Left cardiac atrium (tissue), 4 donors: ENCODE measurements around the gene BCAR3. TPM values are rescaled to one million over a fixed set of nuclear protein-coding genes. Genes with fewer than 3 reads are reported as not detected.
A peak's percentile ranks its signal among the peaks of the same experiment; 100 is the strongest.
"Not testable (repeated sequence)": the region's sequence is repeated elsewhere in the genome, so short reads cannot be mapped to it uniquely, and the experiment has no call there.

Experiments
- ATAC-seq, 2 donors: fragments of 200-7000 bp; cut with Tn5 transposase; one replicate each; pipeline ENCODE4 v1.9.1; 2020; ENCODE audit warnings: mild to moderate bottlenecking in 2 of 2, moderate library complexity in 2 of 2
- DNase-seq: peaks from one replicate; pipeline ENCODE4 v3.0.0-alpha.2; 2020
- intact Hi-C, 2 donors: fragments of 100-400 bp; cut with DNase I; formaldehyde crosslinking; loops; one replicate each; pipeline versions ENCODE4 v1.14.1 to v1.15.1; 2022 to 2023
- total RNA-seq, 2 donors: library from RNA; stranded (reverse); fragmentation: NEBNext Ultra II Directional; extraction: Animal tissue kit (Norgen Biotek cat#: 25700); gene quantifications; one replicate each; pipeline ENCODE4 v1.2.1, GENCODE V29; 2021
- donor health status: DM: no; HTN: yes; CAD: no.
- donor health status: DM: no; HTN: yes; CAD: no; lungs with severe emphysema.
- donor health status: DM: yes; HTN: yes; CAD: no.
- donor health status: Dilated cardiomyopathy.

BCAR3 gene
- total RNA-seq, 2 donors from 2014 or later, result 12.4 to 17.5 TPM

DNA sequence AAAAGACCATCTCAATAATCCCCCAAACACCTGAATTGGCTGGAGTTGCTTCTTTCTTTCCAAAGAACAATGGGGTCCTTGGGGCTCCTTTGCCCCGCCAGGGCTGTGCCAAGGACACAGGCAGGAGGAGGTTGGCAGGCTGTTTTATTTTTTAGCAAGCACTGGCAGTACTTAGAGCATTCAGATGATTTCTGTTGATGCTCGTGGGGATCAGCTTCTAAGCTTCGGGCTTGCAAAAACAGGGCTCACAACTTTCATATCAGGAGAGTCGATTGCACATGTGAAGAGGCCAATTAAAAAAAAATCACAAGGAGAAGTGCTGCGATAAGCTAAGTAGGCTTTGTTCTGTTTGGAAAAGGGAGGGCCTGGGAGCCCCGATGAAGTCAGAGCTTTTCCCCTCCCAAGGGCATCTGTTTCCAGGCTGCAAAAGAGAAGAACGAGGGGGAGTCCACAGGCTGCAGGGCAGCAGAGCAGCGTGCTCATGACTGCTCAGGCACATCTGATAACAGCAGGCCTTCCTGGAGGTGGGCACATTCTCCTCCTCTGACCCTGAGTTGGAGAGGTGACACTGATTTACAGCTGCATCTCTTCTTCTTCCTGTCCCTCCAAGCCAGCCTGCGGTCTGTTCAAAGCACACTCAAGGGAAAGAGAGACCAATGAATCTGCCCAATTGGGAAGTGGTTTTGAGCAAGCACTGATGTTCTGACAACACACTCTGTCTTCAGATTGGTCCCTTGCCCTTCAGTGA, 27.3 kb upstream of the BCAR3 start:
- intact Hi-C loops, result no loop called here
- ATAC-seq (peak; percentile 86 to 87), DNase-seq (peak; percentile 57)

DNA sequence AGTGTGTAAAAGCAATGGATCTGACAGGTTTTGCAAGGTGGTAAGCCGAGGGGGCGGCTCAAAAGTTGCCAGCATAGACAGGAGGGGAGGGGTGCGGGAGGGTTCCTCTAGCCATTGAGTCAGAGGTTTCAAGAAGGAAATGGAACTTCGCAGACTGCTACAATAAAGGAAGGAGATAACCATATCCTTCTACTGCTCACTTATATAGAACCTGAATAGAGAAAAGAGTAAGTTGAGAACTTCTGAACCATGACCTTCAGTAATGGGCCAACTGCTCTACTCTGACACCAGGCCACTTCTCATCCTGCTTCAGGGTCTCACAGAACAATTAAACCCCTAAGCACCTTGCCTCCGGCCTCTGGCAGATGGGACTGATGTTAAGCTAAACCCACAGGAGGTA, 26.3 kb upstream of the BCAR3 start:
- DNase-seq (no peak), ATAC-seq (no peak)
- intact Hi-C loops, result no loop called here

DNA sequence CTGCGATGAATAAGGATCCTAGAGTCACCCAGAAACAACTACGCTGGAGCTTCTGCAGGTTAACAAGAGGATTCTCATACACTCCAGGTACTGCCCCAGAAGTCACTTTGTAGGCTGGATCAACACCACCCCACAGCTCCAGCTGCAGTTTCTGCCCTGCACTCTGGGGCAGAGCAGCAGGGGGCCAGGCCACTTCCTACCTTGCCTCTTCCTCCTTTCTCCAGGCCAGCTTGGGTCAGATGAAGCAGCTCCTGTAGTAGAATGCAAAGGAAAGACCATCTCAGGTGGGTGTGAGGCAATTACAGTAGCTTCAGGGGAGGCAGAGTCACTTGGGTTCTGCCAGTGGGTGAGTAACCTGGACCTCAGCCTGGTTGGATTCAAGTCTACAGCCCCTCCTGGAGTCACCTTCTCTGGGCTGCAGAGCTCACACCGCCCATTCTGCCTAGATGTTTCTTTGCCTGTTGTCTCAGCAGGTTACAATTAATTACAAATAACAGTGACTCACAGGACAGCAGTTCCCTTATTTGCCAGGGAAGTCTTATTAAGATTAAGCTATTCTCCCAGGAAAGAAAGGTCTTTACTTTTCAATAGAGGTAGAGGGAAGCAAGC, 24.4 kb upstream of the BCAR3 start:
- intact Hi-C loops, result no loop called here
- ATAC-seq (no peak), DNase-seq (no peak)

DNA sequence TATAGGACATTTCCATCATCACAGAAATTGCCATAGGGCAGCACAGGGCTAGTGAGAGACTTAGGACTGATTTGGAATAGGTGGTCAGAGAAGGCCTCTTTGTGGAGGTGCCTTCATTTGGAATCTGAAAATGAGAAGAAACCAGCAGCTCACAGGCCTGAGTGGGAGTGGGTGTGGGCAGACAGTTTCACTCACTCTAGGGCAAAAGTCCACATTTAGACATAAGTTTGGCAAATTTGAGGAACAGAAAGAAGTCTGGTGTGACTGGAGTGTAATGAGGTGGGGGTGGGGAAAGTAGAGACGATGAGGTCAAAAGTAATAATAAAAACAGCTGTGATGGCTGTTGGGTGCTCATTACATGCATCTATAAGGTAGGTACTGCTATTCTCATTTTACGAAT, 22.4 kb upstream of the BCAR3 start:
- intact Hi-C loops, result no loop called here
- no peak for DNase-seq
- no peak for ATAC-seq

DNA sequence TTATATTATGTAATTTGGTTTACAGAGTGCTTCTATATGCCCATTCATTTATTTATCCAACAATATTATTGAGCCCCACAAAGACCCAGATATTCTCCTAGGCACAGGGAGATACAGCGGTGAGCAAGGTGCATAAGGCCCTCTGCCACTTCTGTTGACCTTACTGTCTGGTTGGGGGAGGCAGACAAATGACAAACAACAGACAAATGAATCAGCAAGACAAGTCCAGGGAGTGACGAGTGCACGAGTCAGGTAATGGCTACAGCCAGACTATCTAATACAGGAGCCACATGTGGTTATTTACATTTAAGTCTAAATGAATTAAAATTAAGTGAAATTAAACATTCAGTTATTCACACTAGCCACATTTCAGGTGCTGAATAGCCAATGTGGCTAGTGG, 22.0 kb upstream of the BCAR3 start:
- DNase-seq (no peak), ATAC-seq (no peak)
- intact Hi-C loops, result no loop called here

DNA sequence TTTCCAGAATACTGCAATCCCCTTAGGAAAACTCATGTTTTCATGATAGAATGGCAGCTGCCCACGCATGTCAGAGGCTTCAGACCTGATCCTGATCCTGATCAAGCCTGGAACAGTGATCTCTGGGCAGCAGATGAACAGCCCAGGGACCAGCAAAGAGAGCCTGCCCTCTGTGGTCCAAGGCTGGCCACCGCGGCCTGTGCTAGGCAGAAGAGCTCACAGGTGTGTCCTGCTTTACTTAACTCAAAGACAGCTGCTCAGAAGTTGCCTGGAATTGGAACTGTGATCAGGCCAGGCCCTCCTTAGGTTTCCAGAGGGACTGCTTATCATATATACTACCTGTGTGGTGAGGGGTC, 21.2 kb upstream of the BCAR3 start:
- no peak for DNase-seq
- intact Hi-C loops, result no loop called here
- ATAC-seq, result peak; percentile 3 to 10

DNA sequence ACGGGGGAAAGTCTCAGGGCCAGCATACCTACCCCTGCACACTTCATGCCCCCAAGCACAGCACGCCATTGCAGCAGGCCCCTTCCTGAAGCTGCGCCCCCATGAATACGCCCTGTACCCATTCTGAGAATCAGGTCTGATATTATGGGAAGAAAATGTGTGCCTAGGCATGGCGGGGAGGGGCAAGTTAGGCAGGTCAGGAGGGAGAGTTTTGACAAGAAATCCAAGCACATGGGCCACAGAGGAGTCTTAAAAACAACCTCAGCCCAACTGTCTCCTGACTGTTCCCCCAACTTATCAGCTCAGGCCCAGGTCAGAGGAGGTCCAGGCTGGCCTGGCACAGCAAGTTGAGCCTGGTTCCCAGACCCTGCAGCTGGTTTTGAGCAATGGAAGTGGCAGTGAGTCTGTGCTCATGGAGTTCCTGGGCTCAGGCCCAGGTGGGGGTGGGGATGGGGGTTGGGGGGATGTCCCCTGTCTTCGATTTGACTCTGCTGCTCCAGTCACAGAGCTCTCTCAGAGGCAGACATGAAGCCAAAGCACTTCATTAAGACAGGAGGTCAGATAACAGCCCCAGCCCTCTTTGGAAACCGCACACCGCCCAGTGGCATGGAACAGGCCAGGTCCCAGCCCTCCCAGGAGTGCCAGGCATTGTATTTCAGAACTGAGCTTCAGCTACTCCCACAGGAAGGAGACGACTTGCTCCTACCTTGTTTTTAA, 20.6 kb upstream of the BCAR3 start:
- ATAC-seq, result peak; percentile 82 to 86
- peak; percentile 61 for DNase-seq
- intact Hi-C loops, result no loop called here

DNA sequence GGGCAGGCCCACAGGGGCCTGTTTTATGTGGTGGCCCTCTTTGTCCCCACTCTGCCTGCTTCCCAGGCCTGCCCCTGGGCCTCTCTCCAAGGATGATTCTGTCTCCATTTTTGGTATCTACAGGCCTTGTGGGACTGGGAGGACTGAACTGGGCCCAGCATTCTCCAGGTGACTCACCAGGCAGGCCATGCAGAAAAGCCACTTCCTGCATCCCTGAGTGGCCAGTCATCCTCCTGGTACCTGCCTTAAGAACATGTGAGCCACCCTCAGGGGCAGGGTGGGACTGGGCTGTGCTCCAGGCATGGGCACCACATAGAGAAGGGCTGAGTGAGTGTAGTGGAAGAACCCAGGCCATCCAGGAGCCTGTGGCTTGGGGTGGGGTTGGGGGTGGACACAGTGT, 20.0 kb upstream of the BCAR3 start:
- intact Hi-C loops, result no loop called here
- DNase-seq, result no peak
- peak in 1 of 2 donors; percentile 81 for ATAC-seq

DNA sequence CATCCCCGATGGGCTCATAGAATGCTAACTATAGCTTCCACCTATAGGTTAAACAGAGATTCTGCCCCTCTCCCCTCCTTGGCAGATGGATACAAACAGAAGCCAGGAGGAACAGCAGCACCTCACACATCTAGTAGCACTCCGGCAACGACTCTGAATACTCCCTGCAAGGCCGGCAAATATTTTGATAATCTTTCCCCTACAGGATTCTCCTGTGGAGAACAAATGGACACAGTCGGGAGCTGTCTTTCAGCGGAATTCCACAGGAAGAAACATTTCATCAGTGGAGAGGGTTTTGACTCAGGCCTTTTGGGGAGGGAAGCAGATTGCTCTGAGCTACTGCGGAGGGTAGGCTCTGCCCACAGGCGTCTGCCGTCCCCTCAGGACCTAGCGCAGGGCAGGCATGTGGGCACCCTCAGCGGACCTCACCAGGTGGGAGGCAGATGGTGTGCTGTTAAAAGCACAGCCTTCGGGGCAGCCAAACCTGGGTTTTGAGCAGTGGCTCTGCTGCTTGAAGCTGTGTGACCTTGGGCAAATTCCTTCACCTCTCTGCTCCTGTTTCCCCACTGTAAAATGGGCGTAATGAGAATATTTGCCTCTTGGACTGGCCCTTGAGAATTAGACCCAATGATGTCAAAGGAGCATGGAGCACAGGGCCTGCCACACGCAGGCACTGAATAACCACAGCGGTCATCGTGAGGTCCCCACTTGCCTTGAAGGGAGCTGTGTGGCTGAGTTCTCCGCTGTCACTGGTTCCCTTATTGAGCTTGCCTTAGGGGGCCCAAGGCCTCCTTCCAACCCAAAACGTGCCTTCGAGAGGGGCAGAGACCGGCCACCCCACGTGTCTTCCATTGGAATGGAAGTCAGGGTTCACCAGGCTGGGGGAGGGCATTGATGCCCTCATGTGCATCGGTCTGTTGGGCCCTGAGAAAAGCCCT, 19.2 kb upstream of the BCAR3 start:
- ATAC-seq, result peak in 1 of 2 donors; percentile 4
- DNase-seq, result no peak
- intact Hi-C loops, result no loop called here

DNA sequence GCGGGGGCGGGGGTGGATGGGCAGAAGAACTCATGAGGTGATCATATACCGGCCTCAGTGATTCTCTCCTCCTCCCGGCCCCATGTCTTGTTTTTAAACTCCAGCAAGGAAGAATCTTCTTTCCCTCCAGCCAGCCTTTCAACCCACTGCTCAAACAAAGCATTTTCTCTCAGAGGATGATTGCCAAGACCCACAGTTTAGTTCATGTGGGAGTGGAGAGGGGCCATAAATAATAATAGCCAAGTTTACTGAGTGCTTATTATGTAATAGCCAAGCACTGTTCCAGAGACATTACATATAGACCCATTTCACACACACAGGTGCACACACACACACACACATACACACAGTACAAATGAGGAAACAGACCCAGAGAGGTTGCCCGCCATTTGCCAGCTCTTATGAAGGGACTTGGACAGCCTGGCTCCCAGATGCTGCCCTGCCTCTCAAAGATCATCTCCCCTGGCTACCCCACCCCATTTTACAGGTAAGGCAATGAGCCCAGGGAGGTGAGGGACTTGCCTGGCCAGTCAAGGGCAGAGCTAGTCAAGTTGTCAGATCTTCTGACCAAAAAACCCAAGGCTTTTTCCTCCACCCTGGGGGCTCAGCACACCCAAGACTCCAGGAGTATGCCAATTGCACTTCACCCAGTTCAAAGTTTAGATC, 18.0 kb upstream of the BCAR3 start:
- intact Hi-C loops, result no loop called here
- no peak for DNase-seq

DNA sequence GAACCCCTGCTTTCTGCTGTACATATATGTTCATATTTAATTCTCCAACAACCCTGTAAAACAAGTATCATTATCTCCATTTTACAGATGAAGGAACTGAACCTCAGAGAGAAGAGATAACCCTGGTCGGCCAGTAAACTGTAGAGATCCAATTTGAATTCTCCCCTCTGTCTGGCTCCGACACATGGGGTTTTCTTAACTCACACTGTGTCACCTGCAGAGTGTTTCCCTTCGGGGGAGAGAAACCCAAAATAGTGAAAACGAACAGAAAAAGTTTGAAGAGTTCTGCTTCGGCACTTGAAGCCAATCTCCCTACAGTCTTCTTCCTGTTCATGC, 17.4 kb upstream of the BCAR3 start:
- ATAC-seq (no peak), DNase-seq (no peak)
- intact Hi-C loops, result no loop called here

More for the DNA sequence above, 18.0 kb upstream of the BCAR3 start:
- ATAC-seq, result no peak

DNA sequence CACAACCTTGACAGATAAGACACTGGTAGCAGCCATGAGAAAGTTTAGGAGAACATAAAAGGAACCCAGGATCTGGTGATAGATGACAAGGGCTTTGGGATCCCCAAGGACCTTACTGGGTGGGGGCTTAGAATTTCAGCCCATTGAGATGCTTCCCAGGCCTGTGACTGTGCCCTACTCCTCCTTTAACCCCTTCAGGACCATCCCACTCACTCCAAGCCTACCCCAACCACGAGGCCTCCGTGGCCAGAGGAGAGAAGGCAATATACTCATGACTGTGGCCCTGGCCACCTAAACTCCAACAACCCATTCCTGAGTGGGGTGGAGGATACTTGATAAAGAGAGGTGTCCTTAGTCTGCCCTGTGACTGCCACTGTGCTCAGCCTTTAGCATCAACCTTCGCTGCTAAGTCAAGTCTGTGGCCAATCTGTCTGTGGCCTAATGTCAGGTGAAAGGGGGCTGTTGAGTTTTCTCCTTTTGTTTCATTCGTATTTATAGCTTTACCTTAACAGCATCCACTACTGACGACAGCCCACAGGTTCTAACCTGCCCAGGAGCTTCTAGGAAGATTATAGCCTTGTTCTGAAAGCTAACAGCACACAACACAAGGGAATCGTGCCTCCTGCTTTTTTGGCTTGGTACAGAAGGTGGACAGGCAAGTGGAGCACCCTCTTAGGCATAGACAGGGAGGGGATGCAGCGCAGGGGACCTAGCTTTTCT, 16.9 kb upstream of the BCAR3 start:
- intact Hi-C loops, result no loop called here
- no peak for ATAC-seq
- DNase-seq, result no peak

DNA sequence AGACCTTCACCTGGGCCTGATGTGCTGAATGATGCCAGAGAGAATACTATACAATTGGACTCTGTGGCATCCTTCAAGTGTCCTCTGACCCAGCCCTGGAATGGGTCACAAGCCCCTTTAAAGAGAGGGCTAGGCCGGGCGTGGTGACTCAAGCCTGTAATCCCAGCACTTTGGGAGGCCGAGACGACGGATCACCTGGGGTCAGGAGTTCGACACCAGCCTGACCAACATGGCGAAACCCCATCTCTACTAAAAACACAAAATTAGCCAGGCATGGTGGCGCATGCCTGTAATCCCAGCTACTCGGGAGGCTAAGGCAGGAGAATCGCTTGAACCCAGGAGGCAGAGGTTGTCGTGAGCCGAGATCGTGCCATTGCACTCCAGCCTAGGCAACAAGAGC, 15.9 kb upstream of the BCAR3 start:
- DNase-seq, ATAC-seq, intact Hi-C loops: not testable (repeated sequence)

DNA sequence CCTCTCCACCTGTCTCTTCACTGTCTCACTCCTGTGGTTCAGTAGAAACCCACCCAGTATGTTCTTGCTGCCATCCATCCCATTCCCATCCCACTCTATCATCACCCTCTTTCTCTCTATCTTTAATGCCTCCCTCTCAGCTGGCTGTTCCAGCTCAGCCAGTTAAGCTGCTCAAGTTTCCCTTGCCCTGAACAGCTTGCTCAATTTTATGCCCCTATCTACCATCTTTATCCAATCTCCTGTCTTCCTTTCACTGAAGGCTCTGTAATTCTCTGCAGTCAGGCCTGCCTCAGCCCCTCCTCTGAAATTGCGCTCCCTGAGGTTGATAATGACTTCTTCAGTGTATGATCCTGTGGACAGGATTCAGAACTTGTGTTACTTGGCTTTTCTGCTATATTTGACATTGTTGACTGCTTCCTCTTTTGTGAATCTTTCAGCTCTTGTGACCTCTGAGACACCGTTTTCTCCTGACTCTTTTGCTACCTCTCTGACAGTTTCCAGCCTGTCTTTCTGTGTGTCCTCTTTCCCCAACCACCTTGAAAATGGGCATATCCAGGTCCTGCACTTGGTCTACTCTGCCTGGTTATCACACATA, 13.9 kb upstream of the BCAR3 start:
- intact Hi-C loops, result no loop called here
- no peak for DNase-seq
- no peak for ATAC-seq

DNA sequence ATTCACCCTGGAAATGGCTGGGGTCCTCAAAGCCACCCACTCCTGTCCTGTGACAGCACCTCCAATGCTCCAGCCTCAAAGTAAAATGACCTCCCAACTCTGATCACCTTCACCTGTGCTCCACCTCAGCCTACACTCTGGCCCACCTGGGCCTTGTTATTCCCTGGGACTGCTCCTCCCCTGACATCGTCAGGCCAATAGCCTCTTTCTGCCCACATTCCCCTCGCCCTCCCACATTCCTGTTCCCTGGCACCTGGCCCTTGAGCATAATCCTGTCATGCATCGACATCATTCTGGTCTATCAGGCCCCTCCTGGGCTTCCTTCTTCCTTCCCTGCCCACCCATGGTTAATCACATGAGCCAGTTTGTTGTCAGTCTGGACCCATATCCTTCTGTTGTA, 13.2 kb upstream of the BCAR3 start:
- DNase-seq (no peak), ATAC-seq (no peak)
- intact Hi-C loops, result no loop called here

DNA sequence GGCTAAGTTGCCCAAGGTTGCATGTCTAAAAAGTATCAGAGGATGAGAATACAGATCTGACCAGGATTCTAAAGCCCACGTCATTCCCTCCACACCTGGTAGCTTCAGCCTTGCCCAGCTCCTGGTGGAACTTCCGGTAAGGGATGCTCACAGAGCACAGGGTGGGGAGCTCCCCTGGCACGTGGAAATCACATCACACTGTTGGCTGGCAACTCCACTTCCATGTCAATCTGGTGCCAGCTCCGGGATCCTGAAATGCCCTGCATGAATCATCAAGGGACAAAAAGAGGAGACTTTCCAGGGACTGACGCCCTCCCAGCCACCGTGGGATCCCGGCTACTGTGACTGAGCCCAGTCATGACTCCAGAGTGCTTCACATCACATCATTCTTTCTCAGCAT, 12.4 kb upstream of the BCAR3 start:
- no peak for DNase-seq
- intact Hi-C loops, result no loop called here
- ATAC-seq, result peak; percentile 48 to 67

DNA sequence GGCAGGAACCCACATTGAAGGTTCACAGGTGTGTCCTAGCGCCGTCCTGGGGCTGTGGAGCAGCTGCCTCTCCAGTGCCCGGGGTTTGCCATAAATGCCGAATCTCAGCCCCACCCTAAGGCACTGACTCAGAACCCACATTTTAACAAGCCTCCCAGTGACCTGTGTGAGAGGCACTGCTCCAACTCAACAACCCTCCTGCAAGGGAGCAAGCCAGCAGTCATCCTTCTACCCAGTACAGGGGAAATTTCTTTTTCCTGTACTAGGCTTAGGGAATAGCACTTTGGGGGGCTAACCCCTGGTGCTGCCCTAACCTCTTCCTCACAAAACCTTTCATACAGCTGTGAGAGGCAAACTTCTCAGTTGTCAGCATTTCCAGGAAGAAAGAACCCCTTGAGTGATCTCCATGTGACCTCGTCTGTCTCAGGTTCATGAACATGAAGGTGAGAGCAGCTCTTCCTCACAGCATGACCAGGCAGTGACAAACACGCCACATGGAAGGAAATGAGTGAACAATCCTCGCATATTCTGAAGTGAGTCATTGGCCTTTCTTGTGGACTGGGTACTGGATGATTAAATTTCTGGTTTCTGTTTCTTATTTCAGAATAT, 11.4 kb upstream of the BCAR3 start:
- ATAC-seq (peak; percentile 46 to 82), DNase-seq (no peak)
- intact Hi-C loops, result no loop called here

DNA sequence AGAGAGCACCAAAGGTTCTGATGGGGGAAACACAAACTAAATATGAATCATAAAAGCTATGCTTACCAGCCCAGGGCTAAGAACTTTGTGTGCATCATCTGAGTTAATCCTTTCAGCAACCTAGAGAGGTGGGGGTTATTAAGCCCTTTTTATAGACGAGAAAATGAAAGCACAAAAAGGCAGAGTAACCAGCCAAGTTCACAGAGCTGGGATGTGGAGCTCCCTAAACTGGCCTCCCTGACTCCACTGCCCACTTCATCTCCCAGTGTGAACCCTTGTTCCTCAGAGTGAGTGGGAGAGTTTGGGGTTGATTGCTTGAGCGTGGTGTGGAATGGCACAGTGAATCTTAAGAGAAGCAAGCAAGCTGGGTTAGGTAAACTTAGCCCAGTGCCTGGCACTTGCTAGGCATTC, 10.8 kb upstream of the BCAR3 start:
- peak; percentile 24 to 55 for ATAC-seq
- intact Hi-C loops, result no loop called here
- DNase-seq, result no peak
